Dermis microvascular lymphatic vessel endothelial cell (primary cell): ENCODE measurements around the gene NSD2. TPM values are rescaled to one million over a fixed set of nuclear protein-coding genes. Genes with fewer than 3 reads are reported as not detected.

Experiments used
- DNase-seq, 2 donors: peaks; one replicate each; pipeline versions ENCODE4 v3.0.0 to v3.0.0-alpha.2; 2010; ENCODE audit warnings: low read depth in 2 of 2
- total RNA-seq: library from RNA; depleted of rRNA; stranded (reverse); fragments of >200 nt; gene quantifications from 2 replicates; pipeline ENCODE4 v1.2.1, GENCODE V29; 2014

The NSD2 gene
- total RNA-seq, 1 donor from 2014 or later = 39.8 TPM

DNA sequence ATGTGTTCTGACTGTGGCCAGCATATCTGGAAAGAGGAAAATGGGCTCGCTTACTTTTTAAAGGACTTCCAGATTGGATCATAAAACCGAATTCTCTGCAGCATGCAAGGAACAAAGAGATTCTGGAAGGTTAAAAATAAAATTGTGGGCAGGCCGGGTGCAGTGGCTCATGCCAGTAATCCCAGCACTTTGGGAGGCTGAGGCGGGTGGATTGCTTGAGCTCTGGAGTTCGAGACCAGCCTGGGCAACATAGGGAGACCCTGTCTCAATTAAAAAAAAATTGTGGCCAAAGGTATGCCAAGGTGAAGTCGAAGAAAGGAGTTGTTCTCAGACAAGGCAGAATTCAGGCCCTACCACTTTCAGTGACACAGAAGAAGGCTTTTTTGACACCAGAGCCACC, 99.7 kb downstream of the NSD2 start:
- DNase-seq = no peak

DNA sequence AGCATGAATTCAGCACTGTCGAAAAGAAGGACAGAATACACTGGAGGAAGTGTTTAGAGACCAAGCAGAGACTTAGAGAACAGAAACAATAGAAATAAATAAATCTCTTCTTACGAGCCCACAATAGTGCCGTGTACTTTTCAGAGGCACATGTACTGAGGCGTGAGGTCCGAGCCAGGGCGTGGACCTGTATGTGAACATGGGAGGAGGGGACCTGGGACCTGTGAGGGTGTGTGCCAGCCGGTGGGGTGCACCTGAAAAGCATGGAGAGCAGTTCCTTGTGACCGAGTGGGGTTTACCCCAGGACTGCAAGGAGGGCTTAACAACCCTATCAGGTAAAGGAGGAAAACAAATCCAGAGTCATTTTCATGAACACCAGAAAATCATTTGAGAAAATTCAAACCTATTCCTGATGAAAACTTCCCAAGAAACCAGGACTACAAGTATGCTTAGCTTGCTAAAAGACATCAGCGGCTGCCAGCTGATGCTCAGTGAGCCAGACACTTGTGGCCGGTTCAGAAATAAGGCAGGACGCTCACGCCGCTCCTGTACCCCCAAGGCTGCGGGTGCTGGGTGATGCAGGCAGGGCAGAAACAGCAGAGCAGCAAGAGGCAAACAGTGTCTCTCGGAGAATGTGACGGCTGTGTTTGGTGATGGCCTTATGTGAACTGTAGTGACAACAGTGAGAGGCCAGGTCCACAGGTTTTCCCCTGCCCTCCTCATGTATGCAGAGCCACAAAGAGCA, 100.4 kb downstream of the NSD2 start:
- DNase-seq = no peak

GRCh38 chr4:1972414-1972813, 101.2 kb downstream of the NSD2 start:
- no peak for DNase-seq

DNA sequence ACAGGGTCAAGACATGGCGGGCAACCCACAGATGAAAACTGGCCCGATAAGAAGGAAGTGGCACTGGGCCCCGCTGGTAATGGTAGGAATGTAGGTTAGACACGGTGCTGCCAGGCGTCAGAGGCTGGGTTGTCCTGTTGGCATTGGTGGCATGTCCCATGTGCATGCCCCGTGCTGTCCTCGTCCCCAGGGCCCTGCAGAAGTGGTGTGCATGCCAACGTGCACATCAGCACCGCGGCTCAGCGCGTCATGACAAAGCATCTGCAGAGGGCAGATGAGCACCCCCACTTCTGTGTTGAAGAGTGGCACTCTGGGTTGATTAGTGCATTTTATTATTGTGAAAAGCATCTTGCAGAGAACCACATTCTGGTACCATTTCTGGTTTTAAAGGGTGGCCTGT, 102.0 kb downstream of the NSD2 start:
- no peak for DNase-seq

GRCh38 chr4:1973661-1974060, 102.5 kb downstream of the NSD2 start:
- DNase-seq = no peak

GRCh38 chr4:1974840-1975239, 103.6 kb downstream of the NSD2 start:
- no peak for DNase-seq

GRCh38 chr4:1975391-1975801, 104.2 kb downstream of the NSD2 start:
- no peak for DNase-seq

GRCh38 chr4:1975880-1976279, 104.7 kb downstream of the NSD2 start:
- DNase-seq = no peak

- DNase-seq = no peak
Observed at GRCh38 chr4:1976416-1977352, 105.5 kb downstream of the NSD2 start.

- DNase-seq = no peak
Observed at GRCh38 chr4:1978226-1978625, 107.0 kb downstream of the NSD2 start.

DNA sequence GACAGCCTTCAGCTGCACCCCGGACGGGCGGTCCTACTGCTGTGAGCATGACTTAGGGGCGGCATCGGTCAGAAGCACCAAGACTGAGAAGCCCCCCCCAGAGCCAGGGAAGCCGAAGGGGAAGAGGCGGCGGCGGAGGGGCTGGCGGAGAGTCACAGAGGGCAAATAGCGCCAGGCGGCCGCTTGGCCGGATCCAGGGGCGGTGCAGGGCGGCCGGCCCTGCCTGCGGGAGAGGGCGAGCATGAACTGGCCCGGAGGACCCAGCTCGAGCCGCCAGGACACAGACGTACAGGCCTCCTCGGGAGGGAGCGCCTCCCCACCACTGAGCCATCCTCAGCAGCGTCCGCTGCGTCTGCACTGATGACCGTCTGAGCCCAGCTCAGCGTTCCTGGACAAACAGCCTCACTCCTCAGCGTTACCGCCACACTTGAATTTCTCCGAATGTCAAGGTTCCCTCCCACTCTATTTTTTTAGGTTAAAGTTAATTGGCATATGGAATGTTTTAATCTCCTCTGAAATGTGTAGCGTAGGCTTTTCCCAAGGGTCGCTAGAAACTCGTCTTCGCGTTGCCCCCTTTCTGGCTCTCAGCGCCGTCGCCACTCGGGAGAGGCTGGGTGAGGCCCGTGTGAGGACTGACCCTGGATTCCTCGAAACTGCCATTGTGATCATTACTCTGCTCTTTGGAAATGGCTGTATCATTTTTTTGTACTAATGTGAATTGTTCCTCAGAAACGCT, 107.7 kb downstream of the NSD2 start:
- no peak for DNase-seq

- no peak for DNase-seq
Observed at GRCh38 chr4:1979477-1980196, 108.4 kb downstream of the NSD2 start.

DNA sequence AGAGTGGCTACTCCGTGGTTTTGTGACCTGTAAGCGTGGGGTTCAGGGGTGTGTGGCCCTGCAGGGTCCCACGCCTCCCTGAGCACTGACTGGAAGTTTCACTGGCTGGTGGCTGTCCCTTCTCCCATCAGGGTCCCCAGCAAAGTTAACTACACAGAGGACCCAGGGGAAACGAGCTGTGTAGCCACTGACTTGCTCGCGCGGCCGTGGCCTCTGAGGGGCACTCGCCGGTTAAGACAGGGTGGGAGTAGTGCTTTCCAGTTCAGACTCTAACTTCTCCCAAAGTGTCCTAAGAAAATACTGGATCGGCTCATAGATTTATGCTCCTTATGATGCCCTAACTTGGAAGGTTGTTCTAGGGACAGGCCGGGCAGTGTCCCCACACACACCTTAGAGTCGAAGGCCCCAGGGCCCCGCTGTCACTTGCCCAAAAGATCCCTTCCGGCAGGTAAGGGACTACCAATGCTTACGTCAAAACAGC, 109.4 kb downstream of the NSD2 start:
- no peak for DNase-seq

DNA sequence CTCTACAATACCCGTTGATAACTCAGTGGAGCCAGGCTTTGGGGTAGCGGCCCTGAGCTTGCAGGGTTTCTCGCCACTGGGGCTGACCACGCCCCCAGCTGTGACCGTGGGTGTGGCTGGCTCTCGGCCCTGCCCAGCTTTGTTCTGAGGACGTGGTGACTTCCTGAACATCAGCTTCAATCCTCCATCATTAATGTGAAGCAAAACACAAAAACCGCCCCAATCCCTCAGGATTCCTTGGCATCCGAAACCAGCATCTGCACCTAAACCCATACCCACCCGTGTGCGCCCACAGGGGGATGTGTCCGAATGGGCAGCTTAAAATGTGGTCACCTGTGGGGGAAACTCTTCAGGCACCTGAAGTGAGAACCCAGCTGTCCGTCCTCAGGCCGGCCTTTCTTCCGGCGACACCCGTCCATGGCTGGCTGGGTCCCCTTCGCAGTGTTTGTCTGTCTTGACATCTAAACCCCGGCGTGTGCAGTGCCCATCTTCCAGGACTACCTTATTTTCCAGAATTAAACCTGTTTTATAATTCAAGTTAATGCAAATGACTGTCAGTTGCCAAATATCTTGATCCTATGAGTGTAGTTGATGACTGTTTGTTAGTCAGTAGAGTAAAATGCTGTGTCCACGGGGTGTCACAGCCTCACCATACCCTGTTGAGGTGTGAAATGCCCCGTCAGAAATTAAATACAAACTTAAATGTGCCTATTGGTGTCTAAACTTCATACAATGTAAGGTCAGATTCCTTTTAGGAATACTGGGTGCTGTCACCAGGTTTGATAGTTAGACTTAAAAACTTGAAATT, 110.3 kb downstream of the NSD2 start:
- DNase-seq = no peak

GRCh38 chr4:1982124-1983052, 111.2 kb downstream of the NSD2 start:
- no peak for DNase-seq

GRCh38 chr4:1983053-1983845, 112.1 kb downstream of the NSD2 start:
- no peak for DNase-seq

GRCh38 chr4:1983846-1984405, 112.7 kb downstream of the NSD2 start:
- no peak for DNase-seq
